HG02763 (cell line): ENCODE data around the gene FOLH1.
"Not testable (repeated sequence)": the region's sequence is repeated elsewhere in the genome, so short reads cannot be mapped to it uniquely, and the experiment has no call there.

Experiments
- ATAC-seq: cut with Tn5 transposase; IDR thresholded peaks from one replicate; pipeline ENCODE4 v1.9.1; 2021; ENCODE audit warnings: mild to moderate bottlenecking, moderate library complexity; ENCODE audit not compliant: unreplicated experiment

Gene FOLH1

DNA sequence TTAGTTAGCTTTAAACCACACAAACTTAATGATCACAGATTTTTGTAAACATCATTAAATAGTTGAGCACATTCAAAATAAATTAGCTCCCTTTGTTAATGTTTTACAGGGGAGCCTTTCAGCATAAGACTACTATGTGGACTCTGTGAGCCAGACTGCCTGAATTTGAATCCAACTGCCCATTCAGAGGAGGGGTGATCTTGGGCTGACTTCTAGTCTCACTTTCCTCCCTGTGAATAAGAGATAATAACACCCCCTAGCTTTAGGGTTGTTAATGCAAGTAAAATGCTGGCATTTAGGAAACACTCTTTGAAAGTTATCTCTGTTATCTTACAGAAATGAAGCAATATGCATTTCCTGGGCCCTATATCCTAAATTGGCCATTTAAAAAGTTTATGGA, 23.6 kb downstream of the FOLH1 start:
- ATAC-seq: not testable (repeated sequence)

GRCh38 chr11:49177936-49178335, 30.5 kb downstream of the FOLH1 start:
- ATAC-seq: not testable (repeated sequence)

GRCh38 chr11:49175378-49175777, 33.0 kb downstream of the FOLH1 start:
- not testable (repeated sequence) for ATAC-seq

- ATAC-seq: not testable (repeated sequence)
Measured at GRCh38 chr11:49174691-49175366, 33.6 kb downstream of the FOLH1 start.

- not testable (repeated sequence) for ATAC-seq
Measured at GRCh38 chr11:49171613-49172012, 36.8 kb downstream of the FOLH1 start.

GRCh38 chr11:49169579-49169978, 38.8 kb downstream of the FOLH1 start:
- not testable (repeated sequence) for ATAC-seq

DNA sequence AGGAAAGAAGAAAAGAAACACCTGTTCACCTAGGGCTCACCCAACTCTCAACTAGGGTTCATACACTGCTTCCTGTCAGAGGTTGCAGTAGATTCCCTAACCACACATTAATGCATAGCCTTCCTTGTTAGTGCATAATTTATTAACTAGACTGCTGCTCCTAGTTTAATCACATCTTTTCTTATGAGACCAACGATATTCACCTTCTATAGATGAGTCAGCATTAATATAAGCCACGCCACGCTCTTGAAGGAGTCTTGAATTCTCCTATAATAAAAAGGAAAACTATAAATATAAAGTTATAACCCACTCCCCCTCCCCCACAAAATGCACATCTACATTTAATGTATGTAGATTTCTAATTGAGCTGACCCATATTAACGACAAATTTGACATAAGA, 39.4 kb downstream of the FOLH1 start:
- ATAC-seq: not testable (repeated sequence)

DNA sequence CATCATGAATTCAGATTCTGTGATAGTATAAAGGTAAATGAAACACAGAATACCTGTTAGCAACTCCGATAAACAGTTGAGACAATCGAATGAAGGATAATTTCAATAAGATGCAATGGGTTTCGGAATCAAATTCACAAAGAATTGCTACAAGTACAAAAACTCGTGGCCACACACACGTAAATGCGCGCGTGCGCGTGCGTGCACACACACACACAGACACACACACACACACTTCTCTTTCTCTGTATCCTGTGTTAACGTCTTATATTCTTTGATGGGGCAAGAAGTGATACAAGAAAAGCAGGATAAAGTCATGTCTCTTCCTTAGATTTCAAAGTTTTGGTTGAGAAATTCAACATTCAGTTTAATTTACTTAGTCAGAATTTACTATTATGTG, 57.2 kb downstream of the FOLH1 start:
- ATAC-seq: no peak

DNA sequence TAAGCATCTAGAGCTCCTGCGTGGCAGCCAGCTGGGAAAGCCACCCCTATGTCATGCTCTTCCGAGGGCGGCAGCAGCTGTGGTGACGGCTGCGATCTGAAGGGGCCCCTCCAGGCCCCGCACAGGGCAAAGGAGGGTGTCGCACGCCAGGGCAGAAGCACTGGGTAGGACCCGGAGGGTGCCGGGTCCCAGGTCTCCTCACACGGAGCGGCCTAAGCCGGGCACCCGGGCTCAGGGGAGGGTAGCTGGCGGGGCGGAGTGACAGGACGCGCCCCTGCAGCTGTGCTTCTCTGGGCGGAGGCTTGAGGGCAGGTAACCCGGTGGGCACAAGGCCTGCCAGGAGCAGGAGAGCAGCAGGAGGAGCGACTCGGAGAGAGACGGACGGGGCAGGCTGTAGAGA, 106.0 kb downstream of the FOLH1 start:
- ATAC-seq: not testable (repeated sequence)
